NCI-H748 treated with DMSO at 0.1 percent for 48 hours (cell line): ENCODE data around the gene DLX4.

ENCODE experiments used
- DNase-seq: peaks from one replicate; lab custom pipeline; 2025; lab: John Stamatoyannopoulos, UW

Gene DLX4

GRCh38 chr17:49969134-49969759 lies at the start of gene DLX4:
TSS of gene DLX4 (plus strand) at chr17:49969190. CDS start at chr17:49969469, 279 bp downstream.
- no peak for DNase-seq

DNA sequence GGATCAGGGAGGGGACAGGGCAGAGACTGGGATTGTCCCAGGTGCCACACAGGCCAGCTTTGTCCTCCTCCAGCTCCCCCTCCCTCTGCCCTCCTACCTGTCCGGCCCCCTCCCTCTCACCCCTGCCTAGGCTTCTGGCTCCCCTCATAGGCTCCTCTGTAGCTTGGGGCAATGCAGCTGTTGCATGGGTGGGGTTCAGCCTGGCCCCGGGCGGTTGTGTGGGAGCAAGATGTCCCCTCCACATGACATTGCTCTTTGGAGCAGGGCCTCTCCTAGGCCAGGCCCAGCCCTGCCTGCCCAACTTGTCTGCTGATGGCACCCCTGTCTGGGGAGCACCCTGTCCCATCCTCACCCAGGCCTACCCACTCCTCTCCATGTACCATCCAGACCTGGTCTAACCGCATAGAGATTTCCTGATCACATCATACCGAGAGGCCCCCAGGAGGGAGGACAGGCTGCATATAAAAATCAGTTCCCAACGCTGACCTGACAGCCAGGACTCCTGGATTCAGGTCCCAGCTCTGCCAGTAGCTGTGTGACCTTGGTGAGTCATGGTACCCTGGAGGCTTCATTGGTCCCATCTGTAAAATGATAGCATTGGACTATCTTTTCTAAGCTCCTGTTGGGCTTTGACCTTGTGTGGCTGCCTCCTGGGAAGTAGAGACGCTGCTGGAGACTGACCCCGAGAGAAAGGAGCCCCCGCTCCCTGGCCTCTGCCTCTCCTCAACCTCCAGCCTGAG lies 48.8 kb upstream of the DLX4 start:
- no peak for DNase-seq

DNA sequence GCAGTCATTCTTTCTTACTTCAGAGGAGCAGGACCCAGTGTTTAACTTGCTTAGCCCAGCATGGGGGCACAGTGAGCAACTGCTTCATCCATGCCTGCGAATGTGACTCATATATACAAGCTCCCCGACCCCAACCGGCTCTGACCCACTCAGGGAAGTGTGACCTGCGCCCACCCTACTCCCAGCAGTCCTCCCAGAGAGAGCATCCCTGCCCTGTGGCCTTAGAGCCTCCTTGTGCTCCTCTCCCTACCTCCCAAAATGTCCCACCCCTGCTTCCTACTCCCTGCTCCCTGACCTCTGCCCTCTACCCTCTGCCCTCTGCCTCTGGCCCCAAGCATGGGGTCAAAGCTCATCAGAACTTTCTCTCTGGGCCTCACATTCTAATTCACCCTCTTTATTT lies 46.9 kb upstream of the DLX4 start:
- no peak for DNase-seq

DNA sequence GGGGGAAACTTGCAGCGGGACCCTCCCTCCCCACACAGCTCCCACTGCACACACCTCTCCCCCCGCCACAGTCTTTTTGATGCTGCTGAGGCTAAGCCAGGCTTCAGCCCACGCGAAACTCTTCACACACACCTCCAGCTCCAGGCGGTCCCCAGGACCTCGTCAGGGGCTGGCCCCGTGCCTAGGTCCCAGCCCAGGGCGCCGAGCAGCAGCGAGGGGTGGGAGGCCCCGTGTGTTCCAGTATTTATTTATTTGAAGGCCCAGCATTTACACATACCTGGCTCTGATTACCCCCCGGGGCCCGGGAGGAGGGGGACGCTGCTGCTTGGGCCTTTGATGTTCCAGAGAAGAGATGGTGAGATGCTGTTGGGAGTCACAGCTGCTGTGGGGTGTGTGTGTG lies 44.9 kb upstream of the DLX4 start:
- DNase-seq: no peak

- no peak for DNase-seq
Measured at GRCh38 chr17:49924589-49924988, 44.4 kb upstream of the DLX4 start.

DNA sequence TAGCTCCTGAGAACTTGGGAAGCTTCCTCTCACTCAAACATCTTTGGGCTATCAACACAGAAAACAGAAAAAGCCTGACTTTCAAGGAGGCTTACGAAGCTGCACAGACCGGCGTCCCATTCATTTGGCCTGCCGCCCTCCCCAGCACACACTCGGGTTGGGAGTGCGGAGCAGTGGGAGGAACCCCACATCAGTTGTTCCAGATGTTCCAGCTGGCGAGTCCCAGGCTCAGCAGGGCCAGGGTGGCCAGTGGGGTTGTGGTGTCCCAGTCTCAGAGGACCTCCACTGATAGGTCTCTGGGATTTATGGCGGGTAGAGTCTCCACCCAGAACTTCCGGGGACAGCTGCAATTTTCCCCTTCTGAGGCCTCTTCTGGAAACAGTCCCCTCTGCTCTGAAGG lies 43.1 kb upstream of the DLX4 start:
- no peak for DNase-seq

DNA sequence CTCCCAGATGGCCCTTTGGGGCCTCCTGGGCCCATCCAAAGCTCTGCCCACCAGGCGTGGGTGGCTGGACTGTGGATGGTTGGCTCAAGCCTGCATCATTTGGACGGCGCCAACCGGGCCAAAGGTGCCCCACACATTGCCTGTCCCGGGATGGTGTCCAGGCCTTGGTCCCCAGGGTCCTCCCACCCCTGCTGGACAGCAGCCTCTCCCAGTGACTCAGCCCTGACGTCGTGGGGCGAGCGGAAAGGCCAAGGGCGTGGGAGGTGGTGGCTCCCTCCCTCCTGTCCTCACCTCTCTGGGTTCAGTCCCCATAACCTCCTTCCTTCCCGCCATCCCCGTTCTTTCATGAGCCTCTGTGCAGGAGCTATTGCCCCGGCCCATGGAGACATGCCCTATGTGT lies 42.1 kb upstream of the DLX4 start:
- no peak for DNase-seq

GRCh38 chr17:49928126-49928800 lies 40.7 kb upstream of the DLX4 start:
- DNase-seq: no peak

- DNase-seq: no peak
Measured at GRCh38 chr17:49928837-49929475, 40.0 kb upstream of the DLX4 start.

DNA sequence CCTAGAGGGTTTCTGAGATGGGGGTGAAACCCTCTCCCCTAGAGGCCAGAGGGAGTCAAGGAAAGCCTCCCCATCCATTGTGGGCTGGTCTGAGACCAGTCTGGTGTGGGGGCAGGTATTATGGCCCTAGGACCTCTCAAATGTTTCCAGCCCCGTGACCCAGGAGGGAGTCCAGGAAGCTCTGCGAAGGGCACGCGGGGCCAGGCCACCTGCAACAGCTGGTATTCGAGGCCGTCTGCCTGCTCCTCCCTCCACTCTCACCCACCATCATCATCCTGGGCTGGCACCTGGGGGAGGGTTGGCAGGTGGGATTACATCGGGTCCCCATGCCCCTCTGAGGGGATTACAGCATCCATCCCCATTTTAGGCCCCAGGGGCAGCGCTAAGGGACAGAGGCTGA lies 38.1 kb upstream of the DLX4 start:
- no peak for DNase-seq

GRCh38 chr17:49931416-49932137 lies 37.4 kb upstream of the DLX4 start:
- DNase-seq: no peak

DNA sequence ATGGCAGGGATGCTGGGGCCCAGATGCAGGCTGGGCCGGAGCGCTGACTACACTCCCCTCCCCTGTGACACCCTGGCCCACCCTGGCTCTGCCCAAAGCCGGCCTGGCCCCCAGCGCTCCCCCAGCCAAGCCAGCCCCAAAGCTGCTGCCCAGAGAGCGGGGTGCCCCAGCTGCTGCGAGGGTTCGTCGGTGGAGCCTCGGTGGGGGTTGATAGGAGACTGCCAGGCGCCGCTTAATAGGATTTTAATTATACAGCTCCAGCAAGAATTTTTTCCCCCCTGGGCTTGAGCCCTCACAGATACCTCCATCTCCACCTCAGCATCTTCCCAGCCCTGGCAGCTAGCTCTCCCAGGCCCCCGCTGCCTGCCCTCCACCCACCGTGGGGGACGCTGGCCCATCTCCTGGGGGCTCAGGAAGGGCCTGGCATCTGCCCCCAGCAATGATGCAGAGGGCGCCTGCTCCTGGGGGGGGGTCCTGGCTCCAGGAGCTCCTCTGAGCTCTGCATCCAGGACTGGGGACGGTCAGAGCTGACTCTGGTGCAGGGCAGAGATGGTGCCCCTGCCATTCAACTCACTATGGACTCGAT lies 36.8 kb upstream of the DLX4 start:
- no peak for DNase-seq

GRCh38 chr17:49932901-49933300 lies 36.1 kb upstream of the DLX4 start:
- no peak for DNase-seq

DNA sequence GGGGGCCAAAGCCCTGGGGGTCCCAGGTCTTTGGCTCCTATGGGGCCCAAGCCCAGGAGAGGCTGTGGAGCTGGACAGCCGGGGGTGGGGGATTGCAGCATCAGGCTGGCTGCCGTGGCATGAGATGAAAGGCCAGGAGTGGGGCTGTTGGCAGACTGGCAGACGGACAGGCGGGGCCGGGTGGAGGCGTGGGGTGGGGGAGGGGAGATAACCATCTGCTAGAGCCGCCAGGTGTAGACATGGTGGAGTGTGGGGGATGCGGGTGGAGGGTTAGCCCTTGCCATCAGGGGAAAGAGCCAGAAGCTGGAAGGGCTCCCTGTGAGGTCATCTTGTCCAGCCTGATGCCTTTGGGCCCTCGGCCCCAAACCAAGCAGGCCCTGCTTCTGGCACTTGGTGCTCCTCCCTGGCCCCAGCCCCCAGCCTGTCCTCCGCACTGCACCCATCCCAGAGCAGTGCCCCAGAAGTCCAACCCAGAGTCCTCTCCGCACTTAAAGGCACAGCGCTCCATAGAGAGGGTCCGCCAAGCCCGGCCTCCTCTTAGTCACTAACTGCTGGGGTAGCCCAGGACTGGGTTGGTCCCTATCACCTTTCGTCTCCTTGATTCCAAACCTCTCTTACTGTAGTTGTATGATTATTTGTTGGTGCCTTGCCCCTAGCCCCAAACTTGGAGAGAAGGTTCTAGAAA lies 33.3 kb upstream of the DLX4 start:
- DNase-seq: no peak

- no peak for DNase-seq
Measured at GRCh38 chr17:49936386-49936785, 32.6 kb upstream of the DLX4 start.

DNA sequence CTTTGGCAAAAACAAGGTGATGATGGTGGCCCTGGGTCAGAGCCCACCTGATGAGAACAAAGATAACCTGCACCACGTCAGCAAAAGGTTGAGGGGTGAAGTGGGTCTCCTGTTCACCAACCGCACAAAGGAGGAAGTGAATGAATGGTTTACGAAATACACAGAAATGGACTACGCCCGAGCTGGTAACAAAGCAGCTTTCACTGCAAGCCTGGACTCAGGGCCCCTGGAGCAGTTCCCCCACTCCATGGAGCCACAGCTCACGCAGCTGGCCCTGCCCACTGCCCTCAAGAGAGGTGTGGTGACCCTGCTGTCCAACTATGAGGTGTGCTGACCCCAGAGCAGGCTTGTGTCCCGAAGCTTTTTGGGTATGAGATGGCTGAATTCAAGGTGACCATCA lies 29.7 kb upstream of the DLX4 start:
- DNase-seq: no peak

- DNase-seq: no peak
Measured at GRCh38 chr17:49941427-49941826, 27.6 kb upstream of the DLX4 start.

GRCh38 chr17:49942947-49943346 lies 26.0 kb upstream of the DLX4 start:
- no peak for DNase-seq

GRCh38 chr17:49944273-49944870 lies 24.6 kb upstream of the DLX4 start:
- no peak for DNase-seq

GRCh38 chr17:49946208-49946607 lies 22.8 kb upstream of the DLX4 start:
- no peak for DNase-seq
